ENCODE data around the gene SFXN3.
A peak's percentile ranks its signal among the peaks of the same experiment; 100 is the strongest.

Gene SFXN3

GRCh38 chr10:101065481-101066145, 34.6 kb downstream of the SFXN3 start:
- Histone ChIP-seq H3K79me2 (ENCODE audit: low read length) (no peaks in the 10 kb centered on the region), H2AFZ (ENCODE audit: low read length) (peak overlapping the region; percentile 89; the same call in 1 of the 2 replicates), H3K4me2 (ENCODE audit: low read depth, low read length) (peak overlapping the region; percentile 96), H3K36me3 (replicated peaks; ENCODE audit: insufficient read depth, low read length) (no peaks in the 10 kb centered on the region), H4K20me1 (ENCODE audit: insufficient read depth, low read length) (no peaks in the 10 kb centered on the region), H3K9me2 (replicated peaks; ENCODE audit: insufficient read depth, low read length) (no peaks in the 10 kb centered on the region), H3K4me3 (ENCODE audit: low read length) (peak overlapping the region; percentile 73), H3K4me1 (ENCODE audit: low read length) (peaks cover 18% of the 10 kb centered on the region), H3K9ac (ENCODE audit: low read length) (peak overlapping the region; percentile 2; the same call in 1 of the 2 replicates), H3K9me3 (replicated peaks; ENCODE audit: insufficient read depth, low read length) (no peaks in the 10 kb centered on the region), H3K27ac (ENCODE audit: low read length) (peak overlapping the region; percentile 15; the same call in 1 of the 2 replicates), H3K27me3 (replicated peaks; ENCODE audit: insufficient read depth, low read length) (no peaks in the 10 kb centered on the region), H3F3A (ENCODE audit: insufficient read depth, low read length) (peaks cover 17% of the 10 kb centered on the region; the same call in 1 of the 2 replicates)
- TF ChIP-seq EZH2phosphoT487 (IDR thresholded peaks at IDR 0.05; ENCODE audit: low read length) (no peak), CTCF (IDR thresholded peaks at IDR 0.05; ENCODE audit: low read length) (no peak), EZH2 (optimal IDR thresholded peaks at IDR 0.05; ENCODE audit: low read depth, low read length) (no peak)
- no peak for DNase-seq

GRCh38 chr10:101066146-101066895, 35.3 kb downstream of the SFXN3 start:
- TF ChIP-seq EZH2phosphoT487 (IDR thresholded peaks at IDR 0.05; ENCODE audit: low read length) = no peak
- TF ChIP-seq CTCF (IDR thresholded peaks at IDR 0.05; ENCODE audit: low read length) = peak; percentile 66
- peak; percentile 75 for DNase-seq
- Histone ChIP-seq H3K4me3 (ENCODE audit: low read length) (peak overlapping the region; percentile 73), H3K4me2 (ENCODE audit: low read depth, low read length) (peak overlapping the region; percentile 96), H3K9ac (ENCODE audit: low read length) (peak overlapping the region; percentile 2; the same call in 1 of the 2 replicates), H3K27me3 (replicated peaks; ENCODE audit: insufficient read depth, low read length) (no peaks in the 10 kb centered on the region), H3K9me2 (replicated peaks; ENCODE audit: insufficient read depth, low read length) (no peaks in the 10 kb centered on the region), H3F3A (ENCODE audit: insufficient read depth, low read length) (peaks cover 13% of the 10 kb centered on the region; the same call in 1 of the 2 replicates), H3K9me3 (replicated peaks; ENCODE audit: insufficient read depth, low read length) (no peaks in the 10 kb centered on the region), H3K79me2 (ENCODE audit: low read length) (no peaks in the 10 kb centered on the region), H3K4me1 (ENCODE audit: low read length) (peaks cover 23% of the 10 kb centered on the region), H3K36me3 (replicated peaks; ENCODE audit: insufficient read depth, low read length) (no peaks in the 10 kb centered on the region), H4K20me1 (ENCODE audit: insufficient read depth, low read length) (no peaks in the 10 kb centered on the region), H3K27ac (ENCODE audit: low read length) (peak overlapping the region; percentile 15; the same call in 1 of the 2 replicates), H2AFZ (ENCODE audit: low read length) (peak overlapping the region; percentile 89)

- Histone ChIP-seq H3K4me2 (ENCODE audit: low read depth, low read length) (peak overlapping the region; percentile 96), H3K9ac (ENCODE audit: low read length) (peak overlapping the region; percentile 38; the same call in 1 of the 2 replicates), H3K27me3 (replicated peaks; ENCODE audit: insufficient read depth, low read length) (no peaks in the 10 kb centered on the region), H3F3A (ENCODE audit: insufficient read depth, low read length) (peaks cover 7% of the 10 kb centered on the region; the same call in 1 of the 2 replicates), H4K20me1 (ENCODE audit: insufficient read depth, low read length) (no peaks in the 10 kb centered on the region), H2AFZ (ENCODE audit: low read length) (peak overlapping the region; percentile 89), H3K4me3 (ENCODE audit: low read length) (peak overlapping the region; percentile 73), H3K27ac (ENCODE audit: low read length) (no peak overlapping the region), H3K9me2 (replicated peaks; ENCODE audit: insufficient read depth, low read length) (no peaks in the 10 kb centered on the region), H3K9me3 (replicated peaks; ENCODE audit: insufficient read depth, low read length) (no peaks in the 10 kb centered on the region), H3K36me3 (replicated peaks; ENCODE audit: insufficient read depth, low read length) (no peaks in the 10 kb centered on the region), H3K4me1 (ENCODE audit: low read length) (peaks cover 21% of the 10 kb centered on the region), H3K79me2 (ENCODE audit: low read length) (no peaks in the 10 kb centered on the region)
- no peak for DNase-seq
- TF ChIP-seq EZH2phosphoT487 (IDR thresholded peaks at IDR 0.05; ENCODE audit: low read length) (no peak), CTCF (IDR thresholded peaks at IDR 0.05; ENCODE audit: low read length) (no peak), EZH2 (optimal IDR thresholded peaks at IDR 0.05; ENCODE audit: low read depth, low read length) (no peak)
Observed at GRCh38 chr10:101066896-101067355, 35.9 kb downstream of the SFXN3 start.
